Suprapubic skin (tissue), 4 donors: ENCODE data around the gene CHST11.

Source experiments
- EP300 ChIP-seq: sonication (generic); formaldehyde crosslinking; IDR thresholded peaks from one replicate; pipeline ENCODE4 v1.6.1; 2017; ENCODE audit warnings: antibody characterized with exemption
- POLR2A ChIP-seq, 2 donors: fragments of 450-650 bp; IDR thresholded peaks; one replicate each; pipeline ENCODE4 v1.6.1; 2017; ENCODE audit warnings: antibody characterized with exemption in 2 of 2, mild to moderate bottlenecking in 2 of 2, moderate library complexity in 2 of 2
- POLR2AphosphoS5 ChIP-seq, 3 donors: sonication (generic); formaldehyde crosslinking; IDR thresholded peaks; one replicate each; pipeline ENCODE4 v1.6.1; 2017; ENCODE audit warnings: antibody characterized with exemption in 3 of 3
- TF ChIP-seq, protein P1 (sequence below), 2 donors: fragments of 200-600 bp in 1 of 2; fragments of 450-650 bp in 1 of 2; sonication (generic) in 1 of 2; IDR thresholded peaks; one replicate each; pipeline ENCODE4 v1.5.1; 2016 to 2019; ENCODE audit warnings: antibody characterized with exemption in 2 of 2, mild to moderate bottlenecking in 1 of 2, moderate library complexity in 1 of 2

DNA sequence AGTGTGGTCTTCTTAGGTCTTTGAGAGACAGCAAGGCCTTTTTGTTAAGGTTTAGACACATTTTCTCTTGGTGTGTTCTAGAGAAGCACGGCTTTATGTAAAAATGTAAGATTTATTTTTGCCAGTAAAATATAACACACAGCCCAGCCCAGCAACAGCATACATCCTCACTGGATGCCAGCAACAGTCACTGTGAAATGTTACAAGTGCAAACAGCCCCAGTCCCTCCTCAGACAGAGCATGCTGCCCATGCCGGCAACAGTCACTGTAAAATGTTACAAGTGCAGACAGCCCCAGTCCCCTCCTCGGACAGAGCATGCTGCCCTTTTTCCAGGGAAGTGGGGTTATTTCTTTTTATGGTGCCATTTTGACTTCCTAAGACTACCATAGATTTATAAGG, 207.6 kb downstream of the CHST11 start:
- TF ChIP-seq, protein P1, sequence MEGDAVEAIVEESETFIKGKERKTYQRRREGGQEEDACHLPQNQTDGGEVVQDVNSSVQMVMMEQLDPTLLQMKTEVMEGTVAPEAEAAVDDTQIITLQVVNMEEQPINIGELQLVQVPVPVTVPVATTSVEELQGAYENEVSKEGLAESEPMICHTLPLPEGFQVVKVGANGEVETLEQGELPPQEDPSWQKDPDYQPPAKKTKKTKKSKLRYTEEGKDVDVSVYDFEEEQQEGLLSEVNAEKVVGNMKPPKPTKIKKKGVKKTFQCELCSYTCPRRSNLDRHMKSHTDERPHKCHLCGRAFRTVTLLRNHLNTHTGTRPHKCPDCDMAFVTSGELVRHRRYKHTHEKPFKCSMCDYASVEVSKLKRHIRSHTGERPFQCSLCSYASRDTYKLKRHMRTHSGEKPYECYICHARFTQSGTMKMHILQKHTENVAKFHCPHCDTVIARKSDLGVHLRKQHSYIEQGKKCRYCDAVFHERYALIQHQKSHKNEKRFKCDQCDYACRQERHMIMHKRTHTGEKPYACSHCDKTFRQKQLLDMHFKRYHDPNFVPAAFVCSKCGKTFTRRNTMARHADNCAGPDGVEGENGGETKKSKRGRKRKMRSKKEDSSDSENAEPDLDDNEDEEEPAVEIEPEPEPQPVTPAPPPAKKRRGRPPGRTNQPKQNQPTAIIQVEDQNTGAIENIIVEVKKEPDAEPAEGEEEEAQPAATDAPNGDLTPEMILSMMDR (IDR thresholded peaks at IDR 0.05) = no peak
- TF ChIP-seq POLR2A (IDR thresholded peaks at IDR 0.05) (no peak), POLR2AphosphoS5 (IDR thresholded peaks at IDR 0.05) (no peak), EP300 (no peak)
